Activated CD8-positive, alpha-beta T cell treated with anti-CD3 and anti-CD28 coated beads, Interleukin-2, amount 10 ng/mL, durations not matched to agents 7 days and 5 days (primary cell): ENCODE results near the gene MYBBP1A. TPM values are rescaled to one million over a fixed set of nuclear protein-coding genes. Genes with fewer than 3 reads are reported as not detected.
"Not testable (repeated sequence)": the region's sequence is repeated elsewhere in the genome, so short reads cannot be mapped to it uniquely, and the experiment has no call there.

Source experiments
- ATAC-seq: fragments of 150-1000 bp; cut with Tn5 transposase; one replicate; pipeline ENCODE4 v1.10.0; 2021; ENCODE audit warnings: moderate library complexity
- CTCF ChIA-PET: fragments of 350-600 bp; sonication (Branson Sonifier 250); formaldehyde crosslinking; loops from one replicate; lab custom pipeline; 2021; ENCODE audit warnings: antibody characterized with exemption; lab: Charles Lee
- POLR2A ChIA-PET: fragments of 350-600 bp; sonication (Branson Sonifier 250); formaldehyde crosslinking; loops from one replicate; lab custom pipeline; 2021; ENCODE audit warnings: antibody characterized with exemption; lab: Charles Lee
- DNase-seq: peaks from one replicate; pipeline ENCODE4 v3.0.0-alpha.2; 2020
- H3K27ac Mint-ChIP-seq: one replicate; pipeline ENCODE4 v1.8.0; 2021; ENCODE audit warnings: mild to moderate bottlenecking, mixed read lengths
- H3K27me3 Mint-ChIP-seq: one replicate; pipeline ENCODE4 v1.8.0; 2021; ENCODE audit warnings: low read depth, mixed read lengths
- H3K36me3 Mint-ChIP-seq: one replicate; pipeline ENCODE4 v1.8.0; 2021; ENCODE audit warnings: low read depth, mixed read lengths
- H3K4me1 Mint-ChIP-seq: one replicate; pipeline ENCODE4 v1.8.0; 2021; ENCODE audit warnings: low read depth, mixed read lengths
- H3K4me3 Mint-ChIP-seq: one replicate; pipeline ENCODE4 v1.8.0; 2021; ENCODE audit warnings: mild to moderate bottlenecking, mixed read lengths
- H3K9me3 Mint-ChIP-seq: one replicate; pipeline ENCODE4 v1.8.0; 2022; ENCODE audit warnings: mixed read lengths; ENCODE audit not compliant: insufficient read depth
- total RNA-seq, 2 experiments: library from RNA; stranded (reverse); gene quantifications; one replicate each; pipeline ENCODE4 v1.2.3, GENCODE V29; 2021

MYBBP1A gene
- total RNA-seq, 2 experiments from 2014 or later: 70.7 to 76.7 TPM

- H3K27ac Mint-ChIP-seq, ATAC-seq, H3K9me3 Mint-ChIP-seq, H3K4me1 Mint-ChIP-seq, H3K4me3 Mint-ChIP-seq, H3K36me3 Mint-ChIP-seq, CTCF ChIA-PET, DNase-seq: not testable (repeated sequence)
- POLR2A ChIA-PET: interaction anchor here (0.6 kb wide), 1 partner anchor 135 kb away, joined by 5 read pairs; no protein-coding TSS in a partner anchor
- H3K27me3 Mint-ChIP-seq: peaks cover 19% of the 10 kb centered on the region
Measured at GRCh38 chr17:4578349-4578748, 23.2 kb upstream of the MYBBP1A start.

DNA sequence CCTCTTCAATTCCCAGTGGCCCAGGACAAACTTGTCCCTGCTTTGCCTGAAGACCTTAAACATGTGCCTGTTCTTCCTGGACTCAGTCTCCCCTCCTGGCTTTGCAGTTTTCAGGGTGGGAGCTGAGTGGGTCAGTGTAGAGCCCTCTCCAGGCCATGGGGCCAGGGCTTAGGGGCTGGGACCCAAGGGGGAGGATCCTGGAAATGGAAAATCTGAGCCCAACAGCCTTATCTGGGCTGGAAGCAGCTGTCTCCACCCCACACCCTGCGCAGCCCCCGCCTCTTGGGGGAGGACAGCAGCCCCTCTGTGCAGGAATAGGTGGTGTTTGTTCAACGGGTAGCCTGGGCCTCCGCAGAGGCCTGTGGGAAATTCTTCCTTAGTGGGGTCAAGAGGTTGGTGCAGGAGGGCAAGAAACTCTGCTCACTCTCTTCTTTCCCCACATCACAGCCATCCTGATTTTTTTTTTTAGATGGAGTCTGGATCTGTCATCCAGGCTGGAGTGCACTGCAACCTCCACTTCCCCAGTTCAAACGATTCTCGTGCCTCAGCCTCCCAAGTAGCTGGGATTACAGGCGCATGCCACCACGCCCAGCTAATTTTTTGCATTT is 22.3 kb upstream of the MYBBP1A start:
- peaks cover 9% of the 10 kb centered on the region for H3K4me1 Mint-ChIP-seq
- CTCF ChIA-PET: no interaction called here
- no peaks in the 10 kb centered on the region for H3K9me3 Mint-ChIP-seq
- H3K4me3 Mint-ChIP-seq: no peak overlapping the region
- no peak overlapping the region for H3K27ac Mint-ChIP-seq
- ATAC-seq: no peak
- DNase-seq: no peak
- H3K36me3 Mint-ChIP-seq: no peaks in the 10 kb centered on the region
- POLR2A ChIA-PET: interaction anchor here (0.5 kb wide), 1 partner anchor 1627 kb away, joined by 3 read pairs; no protein-coding TSS in a partner anchor
- peaks cover 14% of the 10 kb centered on the region for H3K27me3 Mint-ChIP-seq

DNA sequence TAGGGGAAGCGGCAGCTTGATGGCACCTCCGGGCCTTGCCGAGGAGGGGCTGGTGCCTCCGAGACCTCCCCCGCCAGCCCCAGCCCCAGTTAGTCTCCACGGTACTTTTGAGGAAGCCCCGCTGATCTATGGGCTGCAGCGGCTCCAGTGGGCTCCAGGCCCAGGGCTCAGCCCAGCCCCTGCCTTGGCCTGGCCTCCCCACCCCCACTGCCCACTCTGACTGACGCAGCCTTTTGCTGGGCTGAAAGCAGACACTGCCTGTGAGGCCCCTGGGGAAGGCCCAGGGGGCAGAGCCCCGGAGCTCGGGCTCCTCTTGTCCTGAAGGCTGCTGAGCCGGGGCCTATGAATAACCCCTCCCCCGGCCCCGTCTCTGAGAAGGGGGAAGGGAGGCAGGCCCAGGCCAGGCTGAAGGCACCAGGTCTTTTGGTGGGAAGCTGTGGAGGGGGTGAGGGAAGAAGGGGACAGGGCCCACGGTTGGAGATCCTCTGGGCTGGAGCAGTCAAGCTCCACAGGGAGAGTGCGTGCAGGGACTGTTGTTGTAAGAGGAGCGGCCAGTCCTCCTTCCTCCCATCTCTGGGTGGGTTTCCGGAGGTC is 21.6 kb upstream of the MYBBP1A start:
- ATAC-seq (no peak), DNase-seq (no peak)
- ChIA-PET POLR2A (interaction anchor here (0.5 kb wide), 1 partner anchor 1627 kb away, joined by 3 read pairs; no protein-coding TSS in a partner anchor), CTCF (no interaction called here)
- H3K4me1 Mint-ChIP-seq: peaks cover 9% of the 10 kb centered on the region
- H3K4me3 Mint-ChIP-seq: no peak overlapping the region
- H3K27ac Mint-ChIP-seq: no peak overlapping the region
- H3K36me3 Mint-ChIP-seq: no peaks in the 10 kb centered on the region
- H3K9me3 Mint-ChIP-seq: no peaks in the 10 kb centered on the region
- H3K27me3 Mint-ChIP-seq: peaks cover 11% of the 10 kb centered on the region

- Mint-ChIP-seq H3K9me3 (no peaks in the 10 kb centered on the region), H3K36me3 (no peaks in the 10 kb centered on the region), H3K27ac (no peak overlapping the region), H3K4me3 (no peak overlapping the region), H3K4me1 (peaks cover 9% of the 10 kb centered on the region), H3K27me3 (peaks cover 9% of the 10 kb centered on the region)
- DNase-seq: no peak
- ChIA-PET CTCF (no interaction called here), POLR2A (no interaction called here)
- no peak for ATAC-seq
Measured at GRCh38 chr17:4576161-4576558, 21.0 kb upstream of the MYBBP1A start.

- DNase-seq: no peak
- Mint-ChIP-seq H3K4me1 (peaks cover 10% of the 10 kb centered on the region), H3K27me3 (peaks cover 7% of the 10 kb centered on the region), H3K9me3 (no peaks in the 10 kb centered on the region), H3K36me3 (no peaks in the 10 kb centered on the region), H3K4me3 (no peak overlapping the region), H3K27ac (no peak overlapping the region)
- ChIA-PET CTCF (interaction anchor here (1.2 kb wide), 1 partner anchor 8 kb away, joined by 6 read pairs; no protein-coding TSS in a partner anchor), POLR2A (no interaction called here)
- ATAC-seq: no peak
Measured at GRCh38 chr17:4574448-4575045, 19.4 kb upstream of the MYBBP1A start.

- Mint-ChIP-seq H3K4me3 (no peak overlapping the region), H3K9me3 (no peaks in the 10 kb centered on the region), H3K36me3 (no peaks in the 10 kb centered on the region), H3K27ac (no peak overlapping the region), H3K27me3 (peaks cover 9% of the 10 kb centered on the region), H3K4me1 (peaks cover 11% of the 10 kb centered on the region)
- POLR2A ChIA-PET: no interaction called here
- peak; percentile 33 for DNase-seq
- ATAC-seq: peak; percentile 85
- CTCF ChIA-PET: no interaction called here
Measured at GRCh38 chr17:4573669-4574068, 18.5 kb upstream of the MYBBP1A start.

DNA sequence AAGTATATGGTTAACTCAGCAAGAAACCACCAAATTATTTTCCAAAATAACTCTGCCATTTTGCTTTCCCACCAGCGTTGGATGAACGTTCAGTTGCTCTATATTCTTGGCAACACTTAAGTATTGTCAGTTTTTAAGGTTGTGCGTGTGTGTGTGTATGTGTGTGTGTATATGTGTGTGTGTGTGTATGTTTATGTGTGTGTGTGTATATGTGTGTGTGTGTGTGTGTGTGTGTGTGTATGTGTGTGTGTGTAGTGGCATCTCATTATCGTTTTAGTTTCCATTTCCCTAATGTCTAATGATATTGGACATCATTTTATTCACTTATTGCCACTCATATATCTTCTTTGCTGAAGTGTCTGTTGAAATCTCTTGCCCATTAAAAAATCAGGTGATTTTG is 17.9 kb upstream of the MYBBP1A start:
- H3K4me3 Mint-ChIP-seq: no peak overlapping the region
- ATAC-seq (no peak), DNase-seq (no peak)
- H3K36me3 Mint-ChIP-seq: no peaks in the 10 kb centered on the region
- no peak overlapping the region for H3K27ac Mint-ChIP-seq
- ChIA-PET CTCF (no interaction called here), POLR2A (no interaction called here)
- H3K4me1 Mint-ChIP-seq: peaks cover 11% of the 10 kb centered on the region
- H3K27me3 Mint-ChIP-seq: peaks cover 9% of the 10 kb centered on the region
- H3K9me3 Mint-ChIP-seq: no peaks in the 10 kb centered on the region

GRCh38 chr17:4572131-4572530 is 16.9 kb upstream of the MYBBP1A start:
- no peaks in the 10 kb centered on the region for H3K36me3 Mint-ChIP-seq
- peaks cover 9% of the 10 kb centered on the region for H3K27me3 Mint-ChIP-seq
- ChIA-PET CTCF (no interaction called here), POLR2A (no interaction called here)
- ATAC-seq (no peak), DNase-seq (no peak)
- H3K9me3 Mint-ChIP-seq: no peaks in the 10 kb centered on the region
- H3K4me1 Mint-ChIP-seq: peaks cover 11% of the 10 kb centered on the region
- H3K27ac Mint-ChIP-seq: no peak overlapping the region
- no peak overlapping the region for H3K4me3 Mint-ChIP-seq

DNA sequence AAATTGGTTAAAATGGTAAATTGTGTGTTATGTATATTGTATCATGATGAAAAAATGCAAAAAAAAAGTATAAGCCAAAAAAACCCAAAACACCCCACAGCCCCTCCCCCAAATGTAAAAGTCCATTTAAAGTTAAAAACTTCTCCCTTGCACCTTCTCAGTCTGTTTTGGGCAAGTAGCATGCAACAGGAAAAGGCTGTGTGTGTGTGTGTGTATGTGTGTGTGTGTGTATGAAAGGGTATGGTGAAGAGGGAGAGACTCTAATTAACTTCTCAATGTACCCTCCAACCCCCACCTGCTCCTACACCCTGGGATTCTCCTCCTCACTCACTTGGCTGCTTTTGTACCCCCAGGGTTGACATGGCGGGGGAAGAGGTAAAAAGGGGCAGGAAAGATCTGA is 14.4 kb upstream of the MYBBP1A start:
- peaks cover 20% of the 10 kb centered on the region for H3K4me1 Mint-ChIP-seq
- peaks cover 9% of the 10 kb centered on the region for H3K27me3 Mint-ChIP-seq
- POLR2A ChIA-PET: no interaction called here

DNA sequence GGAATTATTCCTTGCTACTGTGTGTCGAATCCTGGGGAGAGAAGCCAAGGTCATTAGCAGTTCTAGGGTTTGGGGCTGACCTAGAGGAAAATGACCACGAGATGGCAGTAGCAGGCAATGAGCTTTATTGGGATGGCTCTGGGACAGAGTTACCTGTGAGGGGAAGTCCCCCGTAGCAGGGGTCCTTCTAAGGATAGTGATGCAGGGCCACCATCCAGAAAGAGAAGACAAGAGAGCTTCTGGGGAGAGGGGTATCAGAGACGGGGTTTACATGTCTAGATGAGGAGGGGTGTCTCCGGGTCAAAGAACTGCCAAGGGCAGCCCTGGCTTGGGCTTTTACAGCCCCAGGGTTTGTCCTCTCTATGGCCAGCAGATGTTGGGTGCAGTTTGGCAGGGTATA is 11.6 kb upstream of the MYBBP1A start:
- Mint-ChIP-seq H3K27me3 (peaks cover 5% of the 10 kb centered on the region), H3K4me3 (no peak overlapping the region), H3K4me1 (peaks cover 32% of the 10 kb centered on the region), H3K27ac (no peak overlapping the region), H3K9me3 (no peaks in the 10 kb centered on the region), H3K36me3 (no peaks in the 10 kb centered on the region)
- ATAC-seq: peak; percentile 66
- CTCF ChIA-PET: interaction anchor here (0.7 to 3.9 kb wide), 55 partner anchors 9 to 418 kb away, joined by 3 to 67 read pairs (median 4); partner anchors contain the start of genes C17orf107, CHRNE, MYBBP1A and PELP1
- peak; percentile 64 for DNase-seq
- POLR2A ChIA-PET: interaction anchor here (0.6 to 1.6 kb wide), 3 partner anchors 12 to 151 kb away, joined by 3 read pairs; partner anchors contain the start of gene MYBBP1A

More for the DNA sequence above, 14.4 kb upstream of the MYBBP1A start:
- ATAC-seq: no peak
- CTCF ChIA-PET: interaction anchor here (0.6 to 2.0 kb wide), 4 partner anchors 13 to 149 kb away, joined by 3 to 6 read pairs (median 3); no protein-coding TSS in a partner anchor
- H3K36me3 Mint-ChIP-seq: no peaks in the 10 kb centered on the region
- no peak for DNase-seq
- no peaks in the 10 kb centered on the region for H3K9me3 Mint-ChIP-seq
- no peak overlapping the region for H3K27ac Mint-ChIP-seq
- no peak overlapping the region for H3K4me3 Mint-ChIP-seq

DNA sequence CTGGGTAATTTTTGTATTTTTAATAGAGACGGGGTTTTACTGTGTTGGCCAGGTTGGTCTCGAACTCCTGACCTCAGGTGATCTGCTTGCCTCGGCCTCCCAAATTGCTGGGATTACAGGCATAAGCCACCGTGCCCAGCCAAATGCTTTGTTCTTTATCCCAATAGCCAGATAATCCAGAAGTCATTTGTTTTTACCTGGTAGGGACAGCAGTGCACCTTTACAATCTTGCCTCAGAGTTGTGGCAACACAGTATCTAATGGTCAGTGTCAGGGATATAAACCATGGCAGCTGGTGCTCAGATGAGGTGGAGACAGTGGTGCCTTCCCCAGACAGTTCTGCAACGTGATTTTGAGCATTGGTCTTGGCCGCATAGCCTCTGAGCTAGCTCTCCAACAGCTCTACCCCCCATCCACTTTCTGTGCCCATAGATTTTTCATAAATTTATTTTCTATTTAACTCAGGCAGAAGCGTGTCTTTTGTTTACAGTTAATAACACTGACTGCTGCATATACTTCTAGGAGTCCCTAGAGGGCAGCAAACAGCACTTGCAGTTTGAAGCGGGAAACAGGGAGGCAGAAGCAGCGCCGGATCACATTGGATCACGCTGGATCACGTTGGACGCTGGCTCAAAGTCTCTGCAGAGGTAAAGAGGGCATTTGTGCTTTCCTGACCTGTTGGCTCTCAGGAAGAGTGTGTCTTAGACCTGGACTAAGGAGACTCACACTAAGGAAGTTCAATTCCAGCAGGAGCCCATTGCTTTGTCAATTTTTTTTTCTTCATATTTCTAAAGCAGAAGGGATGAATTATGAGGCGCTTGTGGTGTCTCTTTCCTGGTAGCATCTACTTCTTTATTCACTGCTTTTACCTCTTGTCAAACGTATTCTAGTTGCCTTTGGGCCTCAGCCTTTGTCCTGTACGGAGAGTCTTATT is 10.3 kb upstream of the MYBBP1A start:
- Mint-ChIP-seq H3K9me3 (no peaks in the 10 kb centered on the region), H3K4me3 (peak overlapping the region; percentile 7), H3K4me1 (peaks cover 40% of the 10 kb centered on the region), H3K27ac (no peak overlapping the region), H3K36me3 (no peaks in the 10 kb centered on the region), H3K27me3 (peaks cover 2% of the 10 kb centered on the region)
- CTCF ChIA-PET: interaction anchor here (0.7 to 3.9 kb wide), 14 partner anchors 10 to 375 kb away, joined by 3 to 67 read pairs (median 4); partner anchors contain the start of genes C17orf107, CHRNE, MYBBP1A and RNF167
- ATAC-seq (peak; percentile 84), DNase-seq (peak; percentile 75)
- POLR2A ChIA-PET: interaction anchor here (0.6 kb wide), 1 partner anchor 10 kb away, joined by 3 read pairs; the partner anchor contains the start of gene MYBBP1A
